ENCODE measurements around the gene EPX. TPM values are rescaled to one million over a fixed set of nuclear protein-coding genes. Genes with fewer than 3 reads are reported as not detected.

EPX gene
- total RNA-seq, 1 donor from 2014 or later = not detected

DNA sequence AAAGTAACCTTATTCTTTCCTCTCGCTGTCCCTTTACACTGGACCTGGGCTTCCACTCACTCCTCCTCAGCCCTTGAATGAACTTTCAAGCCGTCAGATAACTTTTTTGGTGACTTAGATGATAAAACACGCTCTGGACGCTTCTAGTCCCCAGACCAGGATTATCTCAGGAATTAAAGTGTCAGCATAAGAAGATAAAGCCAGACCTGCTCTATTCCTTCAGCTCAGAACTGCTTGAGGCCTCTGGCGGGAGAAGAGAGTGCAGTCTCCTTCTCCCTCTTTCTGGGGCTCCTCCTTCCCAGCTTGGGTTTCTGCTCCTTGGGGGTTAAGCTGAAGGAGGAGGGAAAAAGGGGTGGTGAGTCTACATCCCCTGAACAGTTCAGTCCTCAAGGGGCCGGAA, 52.4 kb downstream of the EPX start:
- TF ChIP-seq, protein P1, sequence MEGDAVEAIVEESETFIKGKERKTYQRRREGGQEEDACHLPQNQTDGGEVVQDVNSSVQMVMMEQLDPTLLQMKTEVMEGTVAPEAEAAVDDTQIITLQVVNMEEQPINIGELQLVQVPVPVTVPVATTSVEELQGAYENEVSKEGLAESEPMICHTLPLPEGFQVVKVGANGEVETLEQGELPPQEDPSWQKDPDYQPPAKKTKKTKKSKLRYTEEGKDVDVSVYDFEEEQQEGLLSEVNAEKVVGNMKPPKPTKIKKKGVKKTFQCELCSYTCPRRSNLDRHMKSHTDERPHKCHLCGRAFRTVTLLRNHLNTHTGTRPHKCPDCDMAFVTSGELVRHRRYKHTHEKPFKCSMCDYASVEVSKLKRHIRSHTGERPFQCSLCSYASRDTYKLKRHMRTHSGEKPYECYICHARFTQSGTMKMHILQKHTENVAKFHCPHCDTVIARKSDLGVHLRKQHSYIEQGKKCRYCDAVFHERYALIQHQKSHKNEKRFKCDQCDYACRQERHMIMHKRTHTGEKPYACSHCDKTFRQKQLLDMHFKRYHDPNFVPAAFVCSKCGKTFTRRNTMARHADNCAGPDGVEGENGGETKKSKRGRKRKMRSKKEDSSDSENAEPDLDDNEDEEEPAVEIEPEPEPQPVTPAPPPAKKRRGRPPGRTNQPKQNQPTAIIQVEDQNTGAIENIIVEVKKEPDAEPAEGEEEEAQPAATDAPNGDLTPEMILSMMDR (IDR thresholded peaks at IDR 0.05; ENCODE audit: partially characterized antibody, unreplicated experiment) = no peak
- H3K4me1 Mint-ChIP-seq (ENCODE audit: low read depth, unreplicated experiment) = no peaks in the 10 kb centered on the region
- H3K36me3 Mint-ChIP-seq (ENCODE audit: unreplicated experiment) = peaks cover 8% of the 10 kb centered on the region
- no peak overlapping the region for H3K4me3 Mint-ChIP-seq (ENCODE audit: unreplicated experiment)
- no peak overlapping the region for H3K27ac Mint-ChIP-seq (ENCODE audit: unreplicated experiment)
- peaks cover 15% of the 10 kb centered on the region for H3K27me3 Mint-ChIP-seq (ENCODE audit: unreplicated experiment)
- H3K9me3 Mint-ChIP-seq (ENCODE audit: unreplicated experiment) = peaks cover 4% of the 10 kb centered on the region
- no peak for DNase-seq

DNA sequence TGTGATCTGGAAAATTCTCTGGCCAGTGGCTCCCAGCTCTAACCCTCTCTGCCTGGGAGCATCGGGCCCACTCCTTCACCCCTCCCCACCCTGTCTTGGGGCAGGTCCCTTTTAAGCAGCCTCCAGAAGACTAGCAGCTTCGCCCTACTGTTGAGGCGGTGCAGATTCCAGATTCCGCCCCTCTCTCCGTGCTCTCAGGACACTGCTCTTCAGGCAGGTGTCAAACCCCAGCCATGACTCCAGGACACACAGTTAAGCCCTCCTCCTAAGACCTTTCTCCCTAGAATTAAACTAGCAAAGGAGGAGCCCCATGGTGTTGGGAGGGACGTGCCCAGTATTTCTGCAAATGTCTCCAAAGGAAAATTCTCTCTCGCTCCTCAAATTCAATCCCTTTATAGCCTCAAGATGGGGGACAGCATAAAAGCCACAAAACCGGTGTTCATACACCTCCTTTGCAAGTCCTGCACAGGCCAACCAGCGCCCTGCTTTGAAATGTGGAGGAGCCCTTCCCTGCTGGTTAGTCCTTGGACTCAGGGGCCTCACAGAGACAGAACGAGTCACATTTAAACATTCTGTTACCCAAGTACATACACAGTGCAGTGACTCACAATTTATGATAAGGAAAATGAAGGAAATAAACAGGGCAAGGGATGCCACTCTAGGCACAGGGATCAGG, 53.0 kb downstream of the EPX start:
- H3K9me3 Mint-ChIP-seq (ENCODE audit: unreplicated experiment) = peaks cover 6% of the 10 kb centered on the region
- H3K36me3 Mint-ChIP-seq (ENCODE audit: unreplicated experiment) = peaks cover 8% of the 10 kb centered on the region
- no peak overlapping the region for H3K27ac Mint-ChIP-seq (ENCODE audit: unreplicated experiment)
- no peak overlapping the region for H3K4me3 Mint-ChIP-seq (ENCODE audit: unreplicated experiment)
- no peaks in the 10 kb centered on the region for H3K4me1 Mint-ChIP-seq (ENCODE audit: low read depth, unreplicated experiment)
- DNase-seq = no peak
- H3K27me3 Mint-ChIP-seq (ENCODE audit: unreplicated experiment) = peaks cover 15% of the 10 kb centered on the region
- TF ChIP-seq, protein P1 (IDR thresholded peaks at IDR 0.05; ENCODE audit: partially characterized antibody, unreplicated experiment) = no peak

DNA sequence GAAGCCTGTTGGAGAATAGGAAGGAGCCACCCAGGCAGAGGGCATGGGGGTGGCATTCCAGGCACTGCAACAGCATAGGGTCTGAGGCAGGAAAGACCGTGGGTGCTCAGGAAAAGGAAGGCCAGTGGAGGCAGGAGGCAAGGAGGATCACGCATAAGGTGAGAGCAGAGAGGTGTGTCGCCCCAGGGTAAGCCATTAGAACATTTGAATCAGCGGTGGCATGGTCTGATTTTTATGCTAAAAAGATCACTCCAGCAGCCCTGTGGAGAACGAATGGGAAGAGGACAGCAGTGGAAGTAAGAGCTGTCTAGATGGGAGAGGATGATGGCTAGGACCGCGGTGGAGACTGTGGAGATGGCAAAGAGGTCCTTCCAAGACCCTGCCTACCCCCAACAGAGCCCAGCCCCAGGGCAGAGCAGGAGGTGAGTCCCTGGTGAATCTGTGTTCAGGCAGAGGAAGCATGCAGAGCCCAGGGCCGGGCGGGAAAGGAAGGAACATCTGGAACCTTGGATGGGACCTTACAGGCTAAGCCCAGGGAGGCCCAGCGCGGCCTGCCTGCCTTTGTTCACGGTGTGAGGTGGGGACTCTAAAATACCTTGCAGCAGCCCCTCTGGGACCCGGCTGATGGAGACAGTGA, 53.7 kb downstream of the EPX start:
- Mint-ChIP-seq H3K27me3 (ENCODE audit: unreplicated experiment) (peaks cover 15% of the 10 kb centered on the region), H3K27ac (ENCODE audit: unreplicated experiment) (no peak overlapping the region), H3K4me3 (ENCODE audit: unreplicated experiment) (no peak overlapping the region), H3K36me3 (ENCODE audit: unreplicated experiment) (peaks cover 8% of the 10 kb centered on the region), H3K9me3 (ENCODE audit: unreplicated experiment) (peaks cover 6% of the 10 kb centered on the region), H3K4me1 (ENCODE audit: low read depth, unreplicated experiment) (no peaks in the 10 kb centered on the region)
- TF ChIP-seq, protein P1 (IDR thresholded peaks at IDR 0.05; ENCODE audit: partially characterized antibody, unreplicated experiment) = no peak
- DNase-seq = no peak

DNA sequence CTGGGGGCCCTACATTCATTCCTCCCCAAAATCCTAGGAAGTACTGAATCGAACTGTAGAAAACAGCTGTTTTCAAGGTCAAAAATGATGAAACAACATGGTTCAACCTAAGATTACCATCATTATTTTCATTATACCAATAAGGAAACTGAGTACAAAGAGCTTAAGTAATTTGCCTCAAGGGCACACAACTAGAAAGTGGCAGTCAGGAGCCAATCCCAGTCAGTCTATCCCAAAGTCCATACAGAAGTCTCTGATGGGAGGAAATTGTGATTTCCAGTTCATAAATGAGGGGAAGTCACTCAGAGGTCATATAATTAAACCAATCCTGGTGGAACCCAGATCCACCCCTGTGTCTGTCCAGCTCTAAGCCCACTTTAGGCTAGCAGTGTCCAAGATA, 54.3 kb downstream of the EPX start:
- Mint-ChIP-seq H3K9me3 (ENCODE audit: unreplicated experiment) (peaks cover 6% of the 10 kb centered on the region), H3K4me1 (ENCODE audit: low read depth, unreplicated experiment) (no peaks in the 10 kb centered on the region), H3K4me3 (ENCODE audit: unreplicated experiment) (no peak overlapping the region), H3K36me3 (ENCODE audit: unreplicated experiment) (peaks cover 8% of the 10 kb centered on the region), H3K27me3 (ENCODE audit: unreplicated experiment) (peaks cover 17% of the 10 kb centered on the region), H3K27ac (ENCODE audit: unreplicated experiment) (no peak overlapping the region)
- no peak for DNase-seq
- TF ChIP-seq, protein P1 (IDR thresholded peaks at IDR 0.05; ENCODE audit: partially characterized antibody, unreplicated experiment) = no peak
